HG03575 (cell line): ENCODE results near the gene MAP3K20.
"Not testable (repeated sequence)": the region's sequence is repeated elsewhere in the genome, so short reads cannot be mapped to it uniquely, and the experiment has no call there.

Experiments
- ATAC-seq: cut with Tn5 transposase; IDR thresholded peaks from one replicate; pipeline ENCODE4 v1.9.1; 2021; ENCODE audit not compliant: unreplicated experiment, insufficient number of reproducible peaks, low FRiP score; ENCODE audit errors: extremely low read depth

The MAP3K20 gene

DNA sequence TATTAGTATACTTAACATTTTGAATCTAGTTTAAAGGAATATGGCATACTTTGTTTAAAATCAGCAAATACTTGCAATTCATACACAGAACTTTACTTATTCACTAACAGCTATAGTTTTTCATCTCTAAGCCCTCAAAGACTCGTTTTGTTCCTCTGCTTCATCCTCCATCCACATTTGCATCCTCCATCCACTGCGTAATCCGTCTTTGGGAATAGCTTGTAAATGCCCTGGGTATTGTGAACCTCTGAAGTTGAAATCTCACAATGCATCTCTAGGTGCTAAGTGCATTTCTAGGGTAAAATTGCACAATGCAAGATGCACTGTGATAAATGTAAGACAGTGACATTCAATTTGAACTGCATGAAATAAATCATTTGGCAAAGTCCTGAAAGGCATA is 163.2 kb downstream of the MAP3K20 start:
- no peak for ATAC-seq

DNA sequence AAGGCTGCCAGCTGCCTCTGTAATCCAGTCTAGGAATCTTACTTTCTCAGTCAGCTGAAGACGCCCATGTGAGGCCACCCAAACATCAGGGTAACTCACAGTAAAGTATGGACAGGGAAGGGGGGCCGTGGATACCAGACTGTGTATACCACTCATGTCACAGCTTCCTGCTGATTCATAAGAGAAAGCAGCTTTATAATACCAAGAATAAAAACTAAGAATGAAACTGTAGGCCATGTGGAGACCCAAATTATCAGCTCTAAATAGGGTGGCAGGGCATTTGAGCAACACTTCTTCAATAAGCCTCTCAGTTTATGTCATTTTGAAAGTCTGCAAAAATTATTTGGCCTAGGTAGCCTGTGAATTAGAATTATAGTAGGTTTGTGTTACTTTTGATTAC is 164.0 kb downstream of the MAP3K20 start:
- ATAC-seq: peak; percentile 98

GRCh38 chr2:173240083-173240482 is 164.4 kb downstream of the MAP3K20 start:
- ATAC-seq: no peak

- no peak for ATAC-seq
Observed at GRCh38 chr2:173241643-173242042, 166.0 kb downstream of the MAP3K20 start.

GRCh38 chr2:173247156-173247555 is 171.5 kb downstream of the MAP3K20 start:
- no peak for ATAC-seq

DNA sequence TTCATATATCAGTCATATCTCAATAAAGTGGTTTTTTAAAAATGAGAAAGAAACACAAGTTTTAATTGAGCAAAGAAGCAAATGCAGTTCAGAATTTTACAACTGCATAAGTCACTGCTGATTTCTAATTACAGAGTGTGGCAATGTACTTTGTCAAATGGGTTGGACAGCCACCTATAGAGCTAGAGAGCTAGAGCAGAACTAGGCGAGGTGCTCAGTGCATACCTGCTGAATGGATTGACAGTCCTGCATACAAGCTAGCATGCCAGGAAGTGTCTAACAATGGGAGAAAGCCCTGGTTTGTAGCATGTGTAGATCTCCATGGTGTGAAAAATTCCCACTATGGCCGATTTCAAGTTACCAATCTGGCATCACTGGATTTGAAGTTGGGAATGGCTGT is 172.7 kb downstream of the MAP3K20 start:
- ATAC-seq: no peak

DNA sequence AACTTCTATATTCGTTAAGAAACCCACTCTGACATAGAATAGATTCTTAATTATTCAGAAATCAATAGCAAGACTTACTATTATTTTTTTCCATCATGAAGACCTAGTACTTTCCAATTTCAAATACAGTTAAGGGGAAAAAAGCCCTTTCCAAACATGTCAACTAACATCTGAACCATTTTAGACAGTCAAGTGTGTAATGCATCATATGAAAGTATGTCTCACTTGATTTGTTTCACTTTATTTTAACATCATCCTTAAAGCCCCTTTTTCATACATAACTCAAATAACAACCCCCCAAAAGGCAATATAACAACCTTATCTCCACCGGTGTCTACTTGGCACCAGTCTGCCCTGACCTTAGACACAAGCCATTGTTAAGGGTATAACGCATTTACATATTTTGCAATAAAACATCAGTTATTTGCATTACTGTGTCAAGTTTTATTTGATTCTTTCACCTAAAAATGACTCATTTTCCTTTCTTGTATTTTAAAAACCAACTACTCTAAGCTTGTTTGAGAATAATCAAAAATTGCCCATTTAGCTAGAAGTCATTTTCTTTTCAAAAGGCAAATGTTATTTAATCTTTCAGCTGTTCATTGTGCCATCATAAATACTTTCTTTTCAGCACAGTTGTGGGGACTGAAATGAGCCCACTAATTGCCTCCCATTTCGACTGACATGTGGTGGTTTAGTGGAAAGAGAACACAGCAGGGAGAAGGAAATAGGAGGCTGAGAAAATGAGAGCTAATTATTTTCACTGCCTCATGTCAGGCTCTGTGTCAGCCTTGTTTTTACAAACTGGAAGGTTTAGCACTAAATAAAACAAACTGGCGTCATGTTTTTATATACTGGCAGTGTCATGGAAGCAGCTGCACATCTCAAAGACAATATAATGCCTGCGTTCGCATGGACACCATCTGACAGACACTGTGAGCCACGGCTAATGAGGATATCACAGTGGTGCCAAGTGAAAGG is 174.3 kb downstream of the MAP3K20 start:
- ATAC-seq: no peak

DNA sequence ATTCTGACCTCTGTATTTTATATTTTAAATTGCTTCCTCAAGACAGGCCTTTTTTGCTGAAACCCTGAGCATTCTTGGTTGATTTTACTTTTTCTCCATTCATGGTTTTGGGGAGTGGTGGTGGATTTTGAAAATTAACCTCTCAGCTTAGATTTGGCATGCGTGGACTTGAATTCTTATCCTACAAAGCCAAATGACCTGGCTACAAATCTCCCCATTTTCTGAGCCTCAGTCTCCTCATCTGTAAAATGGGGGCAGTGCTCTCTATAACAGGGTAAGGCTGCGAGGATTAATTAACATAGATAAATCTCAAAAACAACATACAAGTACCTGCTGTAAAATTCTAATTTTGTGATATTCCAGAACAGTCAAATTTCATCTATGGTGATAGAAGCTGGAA is 175.6 kb downstream of the MAP3K20 start:
- ATAC-seq: no peak

GRCh38 chr2:173252581-173252980 is 176.9 kb downstream of the MAP3K20 start:
- no peak for ATAC-seq

GRCh38 chr2:173254659-173255058 is 179.0 kb downstream of the MAP3K20 start:
- ATAC-seq: no peak

DNA sequence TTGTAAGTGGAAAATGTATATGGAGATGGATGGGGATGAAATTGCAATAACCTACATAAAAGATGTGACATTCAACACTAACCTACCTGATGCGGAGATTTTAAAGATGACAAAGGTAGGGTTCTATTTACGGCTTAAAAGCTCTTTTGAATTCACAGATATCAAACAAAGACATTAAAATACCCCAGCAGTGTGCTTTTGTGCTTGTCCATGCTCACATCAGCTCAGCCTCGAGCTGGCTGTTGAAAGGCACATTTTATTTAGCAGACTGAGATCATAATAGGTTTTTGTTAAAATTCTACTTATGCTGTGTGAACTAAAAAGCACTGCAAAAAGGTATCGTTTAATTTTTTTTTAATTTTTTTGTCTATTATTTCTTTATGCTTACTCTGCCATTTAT is 183.1 kb downstream of the MAP3K20 start:
- no peak for ATAC-seq

DNA sequence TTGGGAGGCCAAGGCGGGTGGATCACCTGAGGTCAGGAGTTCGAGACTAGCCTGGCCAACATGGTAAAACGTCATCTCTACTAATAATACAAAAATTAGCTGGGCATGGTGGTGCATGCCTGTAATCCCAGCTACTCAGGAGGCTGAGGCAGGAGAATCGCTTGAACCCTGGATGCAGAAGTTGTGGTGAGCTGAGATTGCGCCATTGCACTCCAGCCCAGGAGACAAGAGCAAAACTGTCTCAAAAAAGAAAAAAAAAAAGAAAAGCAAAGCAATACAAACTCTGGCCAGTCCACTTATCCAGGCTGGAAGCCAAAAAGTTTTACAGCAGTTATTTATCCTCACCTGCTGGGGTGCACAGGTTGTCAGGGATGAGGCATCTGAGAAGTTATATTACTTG is 186.7 kb downstream of the MAP3K20 start:
- not testable (repeated sequence) for ATAC-seq

DNA sequence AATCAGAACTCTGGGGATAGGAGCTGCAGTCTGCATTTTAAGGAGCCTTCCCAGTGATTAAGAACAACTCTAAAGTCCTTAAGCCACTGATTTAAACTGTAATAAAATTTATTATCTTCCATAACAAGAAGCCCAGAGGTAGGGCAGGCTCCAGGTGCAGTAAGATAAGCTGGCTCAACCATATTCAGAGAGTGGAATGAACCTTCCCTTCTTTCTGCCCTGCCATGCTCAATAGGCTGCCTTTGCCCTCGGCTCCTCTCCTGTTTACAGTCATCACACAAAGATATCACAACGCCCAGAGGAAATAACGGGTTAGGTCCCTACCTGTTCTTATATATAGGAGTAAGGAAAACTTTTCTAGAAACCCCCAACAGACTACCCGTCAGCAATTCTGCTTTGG is 188.5 kb downstream of the MAP3K20 start:
- no peak for ATAC-seq

- ATAC-seq: peak; percentile 56
Observed at GRCh38 chr2:173264603-173265366, 189.1 kb downstream of the MAP3K20 start.

- ATAC-seq: no peak
Observed at GRCh38 chr2:173271135-173271534, 195.5 kb downstream of the MAP3K20 start.

- ATAC-seq: no peak
Observed at GRCh38 chr2:173271825-173272224, 196.2 kb downstream of the MAP3K20 start.

- ATAC-seq: no peak
Observed at GRCh38 chr2:173272849-173273248, 197.2 kb downstream of the MAP3K20 start.

DNA sequence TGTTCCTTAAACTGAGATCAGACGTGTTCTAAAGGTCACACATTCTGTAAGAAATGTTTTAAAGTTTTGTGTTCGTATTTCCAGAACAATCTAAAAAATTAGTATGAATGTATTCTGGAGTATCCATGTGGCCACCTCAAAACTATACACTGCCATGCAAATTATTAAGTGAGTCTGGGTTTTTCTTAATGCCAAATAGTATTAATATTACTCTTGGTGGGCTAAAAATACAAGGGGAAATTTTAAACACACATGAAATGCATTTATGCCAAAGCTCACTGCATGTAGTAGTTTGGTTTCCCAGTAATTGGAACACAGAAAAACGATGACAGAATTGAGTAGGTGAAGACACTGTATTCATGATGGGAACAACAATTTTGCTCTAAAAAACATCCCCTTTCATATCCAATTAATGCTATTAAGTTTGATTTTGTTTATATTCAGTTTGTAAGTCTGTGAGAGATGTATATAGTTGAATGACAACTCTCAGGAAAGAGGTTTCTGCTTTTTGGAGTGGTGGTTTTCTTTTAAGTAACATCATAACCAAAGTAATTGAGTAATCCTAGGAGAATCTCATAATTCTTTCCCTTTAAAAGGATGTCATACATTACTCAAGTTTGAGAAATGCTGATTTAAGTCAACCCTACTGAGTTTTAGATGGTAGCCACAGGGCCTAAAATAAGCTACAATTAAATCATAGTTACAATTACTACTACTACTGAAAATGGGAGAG is 203.3 kb downstream of the MAP3K20 start:
- no peak for ATAC-seq

- ATAC-seq: no peak
Observed at GRCh38 chr2:173279527-173279868, 203.9 kb downstream of the MAP3K20 start.
